Progenitor cell of endocrine pancreas (in vitro differentiated cells): ENCODE results near the gene FOXJ2. TPM values are rescaled to one million over a fixed set of nuclear protein-coding genes. Genes with fewer than 3 reads are reported as not detected.
"Not testable (repeated sequence)": the region's sequence is repeated elsewhere in the genome, so short reads cannot be mapped to it uniquely, and the experiment has no call there.

Source experiments
- DNase-seq: peaks from one replicate; pipeline ENCODE4 v3.0.0; 2021; ENCODE audit warnings: low spot score; ENCODE audit not compliant: unreplicated experiment
- H3K27ac Mint-ChIP-seq: 2 replicates; pipeline ENCODE4 v1.8.0; 2021; ENCODE audit warnings: mild to moderate bottlenecking, moderate library complexity, mixed read lengths
- H3K27me3 Mint-ChIP-seq: 2 replicates; pipeline ENCODE4 v1.8.0; 2021; ENCODE audit warnings: mixed read lengths
- H3K36me3 Mint-ChIP-seq: 2 replicates; pipeline ENCODE4 v1.8.0; 2022; ENCODE audit warnings: mixed read lengths; ENCODE audit not compliant: insufficient read depth
- H3K4me1 Mint-ChIP-seq: 2 replicates; pipeline ENCODE4 v1.8.0; 2021; ENCODE audit warnings: low read depth, mixed read lengths
- H3K4me3 Mint-ChIP-seq: 2 replicates; pipeline ENCODE4 v1.8.0; 2021; ENCODE audit warnings: low read depth, mild to moderate bottlenecking, moderate library complexity, mixed read lengths
- H3K9me3 Mint-ChIP-seq: 2 replicates; pipeline ENCODE4 v1.8.0; 2021; ENCODE audit warnings: low read depth, mixed read lengths
- total RNA-seq: library from RNA; stranded (reverse); gene quantifications from 2 replicates; pipeline ENCODE4 v1.2.1, GENCODE V29; 2021
- TF ChIP-seq, protein P1 (sequence below): fragments of 200-600 bp; sonication (generic); IDR thresholded peaks from one replicate; pipeline ENCODE4 v1.5.0; 2021; ENCODE audit warnings: antibody characterized with exemption, mild to moderate bottlenecking; ENCODE audit not compliant: unreplicated experiment

The FOXJ2 gene
- total RNA-seq, 1 donor from 2014 or later, result 20.8 TPM

- Mint-ChIP-seq H3K9me3 (no peaks in the 10 kb centered on the region), H3K4me1 (peaks cover 6% of the 10 kb centered on the region), H3K4me3 (peak overlapping the region; percentile 85), H3K27me3 (no peaks in the 10 kb centered on the region), H3K27ac (peak overlapping the region; percentile 84), H3K36me3 (no peaks in the 10 kb centered on the region)
- DNase-seq, result no peak
- TF ChIP-seq, protein P1, sequence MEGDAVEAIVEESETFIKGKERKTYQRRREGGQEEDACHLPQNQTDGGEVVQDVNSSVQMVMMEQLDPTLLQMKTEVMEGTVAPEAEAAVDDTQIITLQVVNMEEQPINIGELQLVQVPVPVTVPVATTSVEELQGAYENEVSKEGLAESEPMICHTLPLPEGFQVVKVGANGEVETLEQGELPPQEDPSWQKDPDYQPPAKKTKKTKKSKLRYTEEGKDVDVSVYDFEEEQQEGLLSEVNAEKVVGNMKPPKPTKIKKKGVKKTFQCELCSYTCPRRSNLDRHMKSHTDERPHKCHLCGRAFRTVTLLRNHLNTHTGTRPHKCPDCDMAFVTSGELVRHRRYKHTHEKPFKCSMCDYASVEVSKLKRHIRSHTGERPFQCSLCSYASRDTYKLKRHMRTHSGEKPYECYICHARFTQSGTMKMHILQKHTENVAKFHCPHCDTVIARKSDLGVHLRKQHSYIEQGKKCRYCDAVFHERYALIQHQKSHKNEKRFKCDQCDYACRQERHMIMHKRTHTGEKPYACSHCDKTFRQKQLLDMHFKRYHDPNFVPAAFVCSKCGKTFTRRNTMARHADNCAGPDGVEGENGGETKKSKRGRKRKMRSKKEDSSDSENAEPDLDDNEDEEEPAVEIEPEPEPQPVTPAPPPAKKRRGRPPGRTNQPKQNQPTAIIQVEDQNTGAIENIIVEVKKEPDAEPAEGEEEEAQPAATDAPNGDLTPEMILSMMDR, result no peak
These were observed 4.7 kb upstream of the FOXJ2 start for GRCh38 chr12:8027856-8028255.

DNA sequence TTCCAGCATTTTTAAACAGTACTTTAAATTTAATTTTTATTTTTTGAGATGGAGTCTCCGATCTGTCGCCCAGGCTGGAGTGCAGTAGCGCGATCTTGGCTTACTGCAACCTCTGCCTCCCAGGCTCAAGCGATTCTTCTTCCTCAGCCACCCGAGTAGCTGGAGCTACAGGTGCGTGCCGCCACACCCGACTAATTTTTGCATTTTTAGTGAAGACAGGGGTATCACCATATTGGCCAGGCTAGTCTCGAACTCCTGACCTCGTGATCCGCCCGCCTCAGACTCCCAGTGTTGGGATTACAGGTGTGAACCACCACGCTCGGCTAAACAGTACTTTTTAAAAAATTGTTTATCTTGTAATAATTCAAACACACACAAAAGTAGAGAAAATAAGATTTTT is 4.2 kb upstream of the FOXJ2 start:
- DNase-seq, result no peak
- no peaks in the 10 kb centered on the region for H3K27me3 Mint-ChIP-seq
- H3K4me1 Mint-ChIP-seq, result peaks cover 9% of the 10 kb centered on the region
- H3K36me3 Mint-ChIP-seq, result no peaks in the 10 kb centered on the region
- no peaks in the 10 kb centered on the region for H3K9me3 Mint-ChIP-seq
- H3K4me3 Mint-ChIP-seq, result peak overlapping the region; percentile 44
- H3K27ac Mint-ChIP-seq, result no peak overlapping the region
- TF ChIP-seq, protein P1, result no peak

GRCh38 chr12:8030189-8030588 is 2.3 kb upstream of the FOXJ2 start:
- no peaks in the 10 kb centered on the region for H3K9me3 Mint-ChIP-seq
- TF ChIP-seq, protein P1, result no peak
- DNase-seq, result no peak
- no peaks in the 10 kb centered on the region for H3K36me3 Mint-ChIP-seq
- H3K27me3 Mint-ChIP-seq, result no peaks in the 10 kb centered on the region
- H3K4me1 Mint-ChIP-seq, result peaks cover 25% of the 10 kb centered on the region
- H3K4me3 Mint-ChIP-seq, result no peak overlapping the region
- H3K27ac Mint-ChIP-seq, result no peak overlapping the region

DNA sequence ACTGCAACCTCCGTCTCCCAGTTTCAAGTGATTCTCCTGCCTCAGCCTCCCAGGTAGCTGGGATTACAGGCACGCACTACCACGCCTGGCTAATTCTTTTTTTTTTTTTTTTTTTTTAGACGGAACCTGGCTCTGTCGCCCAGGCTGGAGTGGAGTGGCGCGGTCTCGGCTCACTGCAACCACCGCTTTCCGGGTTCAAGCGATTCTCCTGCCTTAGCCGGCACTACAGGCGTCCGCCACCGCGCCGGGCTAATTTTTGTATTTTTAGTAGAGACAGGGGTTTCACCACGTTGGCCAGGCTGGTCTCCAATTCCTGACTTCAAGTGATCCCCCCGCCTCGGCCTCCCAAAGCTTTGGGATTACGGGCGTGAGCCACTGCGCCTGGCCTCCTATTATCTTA is 1.5 kb upstream of the FOXJ2 start:
- Mint-ChIP-seq H3K4me3 (peak overlapping the region; percentile 59), H3K4me1 (peaks cover 24% of the 10 kb centered on the region)
- DNase-seq, H3K9me3 Mint-ChIP-seq, H3K27me3 Mint-ChIP-seq, H3K36me3 Mint-ChIP-seq, H3K27ac Mint-ChIP-seq: not testable (repeated sequence)

DNA sequence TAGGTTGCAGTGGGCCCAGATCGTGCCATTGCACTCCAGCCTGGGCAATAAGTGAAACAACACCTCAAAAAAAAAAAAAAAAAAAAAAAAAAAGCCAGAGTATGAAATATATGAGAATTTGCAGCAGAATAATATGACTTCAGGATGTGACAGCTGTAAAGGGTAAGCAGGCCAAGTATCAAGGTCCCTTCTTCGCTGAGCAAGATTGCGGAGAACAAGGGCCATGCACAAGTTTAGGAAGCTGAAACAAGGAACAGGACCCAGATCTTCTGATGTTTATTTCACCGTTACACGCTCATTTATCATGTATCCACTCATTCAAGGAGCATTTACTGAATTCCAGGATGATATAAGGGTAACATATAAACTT is 659 bp upstream of the FOXJ2 start:
- Mint-ChIP-seq H3K9me3 (no peaks in the 10 kb centered on the region), H3K36me3 (peaks cover 2% of the 10 kb centered on the region), H3K4me1 (peaks cover 24% of the 10 kb centered on the region), H3K4me3 (peak overlapping the region; percentile 75), H3K27ac (peak overlapping the region; percentile 15), H3K27me3 (no peaks in the 10 kb centered on the region)
- DNase-seq, result no peak
- TF ChIP-seq, protein P1, result no peak

DNA sequence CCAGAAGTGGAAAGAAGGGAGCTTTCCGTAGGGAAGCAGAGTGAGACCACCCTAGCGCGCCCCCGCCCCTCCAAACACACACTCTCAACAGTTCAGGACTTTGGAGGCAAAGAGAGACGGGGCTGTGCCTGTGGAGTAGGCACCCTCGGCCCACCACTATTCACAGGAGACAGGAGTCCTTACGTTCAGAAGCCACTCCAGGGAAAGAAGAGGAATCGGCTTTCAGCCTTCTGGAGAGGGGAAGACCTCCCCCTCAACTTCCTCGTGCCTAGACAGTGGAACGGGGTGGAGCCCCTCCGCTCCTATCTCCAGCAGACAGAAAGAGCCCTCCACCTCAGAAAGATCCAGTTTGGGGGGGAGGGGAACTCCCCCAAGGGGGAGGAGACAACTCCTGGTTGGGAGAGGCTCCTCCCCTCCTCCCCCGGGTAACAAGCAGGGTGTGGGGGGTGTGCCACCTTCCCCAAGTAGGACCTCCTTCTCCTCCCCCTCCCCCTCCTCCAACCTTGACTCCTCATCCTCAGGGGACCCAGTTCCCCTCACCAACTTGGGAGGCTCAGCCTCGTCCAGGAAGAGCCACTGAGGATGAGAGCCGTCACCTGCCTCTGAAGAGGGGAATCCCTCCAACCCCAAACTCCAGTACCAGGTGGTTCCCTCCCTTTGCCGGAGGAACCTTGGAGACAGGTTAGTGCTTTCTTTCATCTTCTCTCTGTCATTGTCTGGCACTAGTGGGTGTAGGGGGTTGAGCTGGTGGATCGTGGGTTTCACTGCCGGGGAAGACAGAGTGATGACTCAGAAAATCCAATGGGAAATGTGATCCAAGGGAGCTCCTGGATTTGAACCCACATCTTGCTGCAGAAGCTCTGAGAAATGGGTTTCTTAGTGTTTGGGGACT is 883 bp downstream of the FOXJ2 start:
- Mint-ChIP-seq H3K27ac (peak overlapping the region; percentile 88), H3K9me3 (no peaks in the 10 kb centered on the region), H3K36me3 (peaks cover 2% of the 10 kb centered on the region), H3K4me3 (peak overlapping the region; percentile 82), H3K27me3 (no peaks in the 10 kb centered on the region), H3K4me1 (peaks cover 29% of the 10 kb centered on the region)
- TF ChIP-seq, protein P1, result peak; percentile 10
- no peak for DNase-seq
